Central memory CD4-positive, alpha-beta T cell (primary cell): ENCODE data around the gene RASD2.

Experiments
- DNase-seq: peaks from one replicate; pipeline ENCODE4 v3.0.0; 2022

The RASD2 gene

GRCh38 chr22:35587447-35587870 is 46.8 kb downstream of the RASD2 start:
- DNase-seq, result no peak

GRCh38 chr22:35587896-35588295 is 47.3 kb downstream of the RASD2 start:
- DNase-seq, result no peak

GRCh38 chr22:35589071-35589755 is 48.6 kb downstream of the RASD2 start:
- no peak for DNase-seq

- no peak for DNase-seq
These were observed 49.1 kb downstream of the RASD2 start for GRCh38 chr22:35589756-35590093.

GRCh38 chr22:35590634-35591295 is 50.1 kb downstream of the RASD2 start:
- DNase-seq, result no peak

GRCh38 chr22:35591714-35592417 is 51.2 kb downstream of the RASD2 start:
- no peak for DNase-seq

GRCh38 chr22:35592418-35592967 is 51.9 kb downstream of the RASD2 start:
- no peak for DNase-seq

GRCh38 chr22:35593071-35593890 is 52.6 kb downstream of the RASD2 start:
- no peak for DNase-seq

- DNase-seq, result no peak
These were observed 53.4 kb downstream of the RASD2 start for GRCh38 chr22:35593891-35594470.

GRCh38 chr22:35594686-35595085 is 54.1 kb downstream of the RASD2 start:
- DNase-seq, result no peak

- DNase-seq, result no peak
These were observed 56.2 kb downstream of the RASD2 start for GRCh38 chr22:35596821-35597220.

- no peak for DNase-seq
These were observed 57.2 kb downstream of the RASD2 start for GRCh38 chr22:35597692-35598395.

GRCh38 chr22:35598396-35598710 is 57.7 kb downstream of the RASD2 start:
- no peak for DNase-seq

GRCh38 chr22:35599364-35599763 is 58.7 kb downstream of the RASD2 start:
- DNase-seq, result no peak

- no peak for DNase-seq
These were observed 59.8 kb downstream of the RASD2 start for GRCh38 chr22:35600476-35600875.

- no peak for DNase-seq
These were observed 60.5 kb downstream of the RASD2 start for GRCh38 chr22:35601013-35601580.

GRCh38 chr22:35601743-35602615 is 61.3 kb downstream of the RASD2 start:
- DNase-seq, result no peak
